Liver (tissue), 9 donors: Measurements from ENCODE around the gene FOXS1. TPM values are rescaled to one million over a fixed set of nuclear protein-coding genes. Genes with fewer than 3 reads are reported as not detected.

Experiments used
- DNase-seq: peaks from one replicate; pipeline ENCODE4 v3.0.0-alpha.2; 2017; ENCODE audit warnings: low spot score
- H3K27ac ChIP-seq, 2 donors: one replicate each; pipeline ENCODE4 v1.7.0; 2013; ENCODE audit warnings: inconsistent platforms in 2 of 2, low read length in 2 of 2, control low read depth in 1 of 2, low read depth in 1 of 2, mild to moderate bottlenecking in 1 of 2
- H3K27me3 ChIP-seq, 4 donors: one replicate each; pipeline versions ENCODE4 v1.6.1 to v1.7.0; 2013; ENCODE audit warnings: low read length in 3 of 4, inconsistent platforms in 1 of 4, mild to moderate bottlenecking in 1 of 4, moderate library complexity in 1 of 4; ENCODE audit not compliant: control insufficient read depth in 4 of 4, insufficient read depth in 4 of 4
- H3K36me3 ChIP-seq, 4 donors: one replicate each; pipeline versions ENCODE4 v1.6.1 to v1.7.0; 2013; ENCODE audit warnings: low read length in 3 of 4, mild to moderate bottlenecking in 3 of 4, low read depth in 1 of 4, moderate library complexity in 1 of 4; ENCODE audit not compliant: control insufficient read depth in 4 of 4, insufficient read depth in 3 of 4
- H3K4me1 ChIP-seq, 4 donors: one replicate each; pipeline versions ENCODE4 v1.6.1 to v1.7.0; 2013; ENCODE audit warnings: low read length in 3 of 4, mild to moderate bottlenecking in 3 of 4, moderate library complexity in 1 of 4; ENCODE audit not compliant: control insufficient read depth in 4 of 4, insufficient read depth in 4 of 4
- H3K4me3 ChIP-seq, 3 donors: one replicate each; pipeline versions ENCODE4 v1.6.1 to v1.7.0; 2013; ENCODE audit warnings: low read length in 3 of 3, control low read depth in 1 of 3, low read depth in 1 of 3, mild to moderate bottlenecking in 1 of 3
- H3K9ac ChIP-seq, 2 donors: one replicate each; pipeline ENCODE4 v1.7.0; 2013; ENCODE audit warnings: low read length in 2 of 2, mild to moderate bottlenecking in 2 of 2, moderate library complexity in 2 of 2, control low read depth in 1 of 2, low read depth in 1 of 2
- H3K9me3 ChIP-seq, 4 donors: one replicate each; pipeline versions ENCODE4 v1.6.1 to v1.7.0; 2013; ENCODE audit warnings: low read length in 3 of 4; ENCODE audit not compliant: control insufficient read depth in 4 of 4
- EGR1 ChIP-seq, 2 donors: IDR thresholded peaks; 2 replicates each; pipeline ENCODE4 v1.6.1; 2016 to 2018; ENCODE audit warnings: antibody characterized with exemption in 2 of 2, low read depth in 2 of 2
- FOXA1 ChIP-seq: IDR thresholded peaks from 2 replicates; pipeline ENCODE4 v1.6.1; 2016; ENCODE audit warnings: antibody characterized with exemption
- FOXA2 ChIP-seq: IDR thresholded peaks from 2 replicates; pipeline ENCODE4 v1.6.1; 2016; ENCODE audit warnings: antibody characterized with exemption
- GABPA ChIP-seq, 2 donors: IDR thresholded peaks in 1 of 2; conservative IDR thresholded peaks in 1 of 2; 2 replicates each; pipeline ENCODE4 v1.6.1; 2016; ENCODE audit warnings: antibody characterized with exemption in 2 of 2, mild to moderate bottlenecking in 1 of 2, moderate library complexity in 1 of 2
- HNF4A ChIP-seq, 2 donors: conservative IDR thresholded peaks; 2 replicates each; pipeline ENCODE4 v1.6.1; 2016; ENCODE audit warnings: antibody characterized with exemption in 2 of 2, mild to moderate bottlenecking in 2 of 2
- HNF4G ChIP-seq: IDR thresholded peaks from 2 replicates; pipeline ENCODE4 v1.6.1; 2016; ENCODE audit warnings: antibody characterized with exemption
- JUND ChIP-seq, 2 donors: IDR thresholded peaks; 2 replicates each; pipeline ENCODE4 v1.6.1; 2016; ENCODE audit warnings: antibody characterized with exemption in 2 of 2
- NR2F2 ChIP-seq: IDR thresholded peaks from 2 replicates; pipeline ENCODE4 v1.6.1; 2016; ENCODE audit warnings: antibody characterized with exemption
- RAD21 ChIP-seq, 2 donors: IDR thresholded peaks; 2 replicates each; pipeline ENCODE4 v1.6.1; 2016; ENCODE audit warnings: antibody characterized with exemption in 2 of 2, mild to moderate bottlenecking in 2 of 2
- RXRA ChIP-seq, 2 donors: IDR thresholded peaks; 2 replicates each; pipeline ENCODE4 v1.6.1; 2017 to 2018; ENCODE audit warnings: antibody characterized with exemption in 2 of 2, mild to moderate bottlenecking in 1 of 2
- SP1 ChIP-seq: IDR thresholded peaks from 2 replicates; pipeline ENCODE4 v1.6.1; 2018; ENCODE audit warnings: antibody characterized with exemption, mild to moderate bottlenecking
- TAF1 ChIP-seq: conservative IDR thresholded peaks from 2 replicates; pipeline ENCODE4 v1.6.1; 2016; ENCODE audit warnings: antibody characterized with exemption, mild to moderate bottlenecking
- YY1 ChIP-seq: IDR thresholded peaks from 2 replicates; pipeline ENCODE4 v1.6.1; 2016; ENCODE audit warnings: antibody characterized with exemption, mild to moderate bottlenecking
- WGBS: extraction: QIAGEN DNeasy Blood & Tissue Kit; methylation state at CpG from one replicate; pipeline ENCODE4 v1.1.7; 2013; 5-methylcytosine and 5-hydroxymethylcytosine counted together
- polyA plus RNA-seq, 2 donors: library from polyadenylated mRNA; stranded (reverse) in 1 of 2; unstranded in 1 of 2; fragments of 200-250 nt in 1 of 2; fragments of >200 nt in 1 of 2; fragmentation: Nextera tagmentation in 1 of 2; extraction: Ambion mirVana in 1 of 2; gene quantifications; one replicate each; pipeline versions ENCODE4 v1.2.1 to v1.2.3, GENCODE V29; 2013 to 2015
- total RNA-seq, 2 donors: library from RNA; depleted of rRNA; stranded (reverse); fragments of >200 nt; gene quantifications; one replicate each; pipeline ENCODE4 v1.2.3, GENCODE V29; 2014
- TF ChIP-seq, protein P1 (sequence below): IDR thresholded peaks from 2 replicates; pipeline ENCODE4 v1.6.1; 2016; ENCODE audit warnings: antibody characterized with exemption
- TF ChIP-seq, protein P2 (sequence below): IDR thresholded peaks from 2 replicates; pipeline ENCODE4 v1.6.1; 2016; ENCODE audit warnings: antibody characterized with exemption, mild to moderate bottlenecking
- TF ChIP-seq, protein P3 (sequence below): fragments of 150-350 bp; IDR thresholded peaks from 2 replicates; pipeline ENCODE4 v1.5.1; 2017; ENCODE audit warnings: improper control_type of control experiment, low read depth, low read length; ENCODE audit not compliant: missing input control
- TF ChIP-seq, protein P4 (sequence below): IDR thresholded peaks from 2 replicates; pipeline ENCODE4 v1.6.1; 2016; ENCODE audit warnings: antibody characterized with exemption
- TF ChIP-seq, protein P5 (sequence below): IDR thresholded peaks from 2 replicates; pipeline ENCODE4 v1.6.1; 2016; ENCODE audit warnings: antibody characterized with exemption
- donor health status: healthy.
- donor health status: healthy.
- donor health status: healthy.
- donor health status: healthy.
- donor health status: healthy.

The FOXS1 gene
- total and polyA plus RNA-seq, 4 donors: 0.21 to 0.51 (median 0.28) TPM

DNA sequence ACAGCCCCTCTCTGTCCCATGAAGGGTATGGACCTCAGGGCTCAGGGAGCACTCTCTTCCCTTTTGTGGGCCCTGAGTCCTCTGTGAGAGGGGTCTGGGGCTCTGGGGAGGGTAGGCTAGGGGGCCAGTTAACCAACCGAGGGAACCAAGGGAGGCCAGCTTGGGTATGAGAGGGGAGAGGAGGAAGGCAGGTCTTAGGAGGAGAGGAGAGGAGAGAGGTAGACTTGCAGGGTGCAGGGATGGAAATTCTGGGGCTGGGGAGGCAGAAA, 24.2 kb upstream of the FOXS1 start:
- peaks cover 3 to 9% (median 6%) of the 10 kb centered on the region in 4 donors for H3K4me1 ChIP-seq
- no peak overlapping the region for H3K9ac ChIP-seq
- H3K36me3 ChIP-seq: no peaks in the 10 kb centered on the region
- WGBS: 21% methylated on average over 1 of the region's 1 CpG
- no peak for DNase-seq
- no peak for TF ChIP-seq RAD21 (IDR thresholded peaks at IDR 0.05)
- TF ChIP-seq, protein P1, sequence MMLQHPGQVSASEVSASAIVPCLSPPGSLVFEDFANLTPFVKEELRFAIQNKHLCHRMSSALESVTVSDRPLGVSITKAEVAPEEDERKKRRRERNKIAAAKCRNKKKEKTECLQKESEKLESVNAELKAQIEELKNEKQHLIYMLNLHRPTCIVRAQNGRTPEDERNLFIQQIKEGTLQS: no peak
- TF ChIP-seq NR2F2: no peak
- no peak for TF ChIP-seq HNF4A (conservative IDR thresholded peaks at IDR 0.05)
- TF ChIP-seq, protein P2, sequence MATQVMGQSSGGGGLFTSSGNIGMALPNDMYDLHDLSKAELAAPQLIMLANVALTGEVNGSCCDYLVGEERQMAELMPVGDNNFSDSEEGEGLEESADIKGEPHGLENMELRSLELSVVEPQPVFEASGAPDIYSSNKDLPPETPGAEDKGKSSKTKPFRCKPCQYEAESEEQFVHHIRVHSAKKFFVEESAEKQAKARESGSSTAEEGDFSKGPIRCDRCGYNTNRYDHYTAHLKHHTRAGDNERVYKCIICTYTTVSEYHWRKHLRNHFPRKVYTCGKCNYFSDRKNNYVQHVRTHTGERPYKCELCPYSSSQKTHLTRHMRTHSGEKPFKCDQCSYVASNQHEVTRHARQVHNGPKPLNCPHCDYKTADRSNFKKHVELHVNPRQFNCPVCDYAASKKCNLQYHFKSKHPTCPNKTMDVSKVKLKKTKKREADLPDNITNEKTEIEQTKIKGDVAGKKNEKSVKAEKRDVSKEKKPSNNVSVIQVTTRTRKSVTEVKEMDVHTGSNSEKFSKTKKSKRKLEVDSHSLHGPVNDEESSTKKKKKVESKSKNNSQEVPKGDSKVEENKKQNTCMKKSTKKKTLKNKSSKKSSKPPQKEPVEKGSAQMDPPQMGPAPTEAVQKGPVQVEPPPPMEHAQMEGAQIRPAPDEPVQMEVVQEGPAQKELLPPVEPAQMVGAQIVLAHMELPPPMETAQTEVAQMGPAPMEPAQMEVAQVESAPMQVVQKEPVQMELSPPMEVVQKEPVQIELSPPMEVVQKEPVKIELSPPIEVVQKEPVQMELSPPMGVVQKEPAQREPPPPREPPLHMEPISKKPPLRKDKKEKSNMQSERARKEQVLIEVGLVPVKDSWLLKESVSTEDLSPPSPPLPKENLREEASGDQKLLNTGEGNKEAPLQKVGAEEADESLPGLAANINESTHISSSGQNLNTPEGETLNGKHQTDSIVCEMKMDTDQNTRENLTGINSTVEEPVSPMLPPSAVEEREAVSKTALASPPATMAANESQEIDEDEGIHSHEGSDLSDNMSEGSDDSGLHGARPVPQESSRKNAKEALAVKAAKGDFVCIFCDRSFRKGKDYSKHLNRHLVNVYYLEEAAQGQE: no peak
- no peak for TF ChIP-seq TAF1
- TF ChIP-seq, protein P3, sequence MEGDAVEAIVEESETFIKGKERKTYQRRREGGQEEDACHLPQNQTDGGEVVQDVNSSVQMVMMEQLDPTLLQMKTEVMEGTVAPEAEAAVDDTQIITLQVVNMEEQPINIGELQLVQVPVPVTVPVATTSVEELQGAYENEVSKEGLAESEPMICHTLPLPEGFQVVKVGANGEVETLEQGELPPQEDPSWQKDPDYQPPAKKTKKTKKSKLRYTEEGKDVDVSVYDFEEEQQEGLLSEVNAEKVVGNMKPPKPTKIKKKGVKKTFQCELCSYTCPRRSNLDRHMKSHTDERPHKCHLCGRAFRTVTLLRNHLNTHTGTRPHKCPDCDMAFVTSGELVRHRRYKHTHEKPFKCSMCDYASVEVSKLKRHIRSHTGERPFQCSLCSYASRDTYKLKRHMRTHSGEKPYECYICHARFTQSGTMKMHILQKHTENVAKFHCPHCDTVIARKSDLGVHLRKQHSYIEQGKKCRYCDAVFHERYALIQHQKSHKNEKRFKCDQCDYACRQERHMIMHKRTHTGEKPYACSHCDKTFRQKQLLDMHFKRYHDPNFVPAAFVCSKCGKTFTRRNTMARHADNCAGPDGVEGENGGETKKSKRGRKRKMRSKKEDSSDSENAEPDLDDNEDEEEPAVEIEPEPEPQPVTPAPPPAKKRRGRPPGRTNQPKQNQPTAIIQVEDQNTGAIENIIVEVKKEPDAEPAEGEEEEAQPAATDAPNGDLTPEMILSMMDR: no peak
- no peak for TF ChIP-seq SP1
- TF ChIP-seq, protein P4, sequence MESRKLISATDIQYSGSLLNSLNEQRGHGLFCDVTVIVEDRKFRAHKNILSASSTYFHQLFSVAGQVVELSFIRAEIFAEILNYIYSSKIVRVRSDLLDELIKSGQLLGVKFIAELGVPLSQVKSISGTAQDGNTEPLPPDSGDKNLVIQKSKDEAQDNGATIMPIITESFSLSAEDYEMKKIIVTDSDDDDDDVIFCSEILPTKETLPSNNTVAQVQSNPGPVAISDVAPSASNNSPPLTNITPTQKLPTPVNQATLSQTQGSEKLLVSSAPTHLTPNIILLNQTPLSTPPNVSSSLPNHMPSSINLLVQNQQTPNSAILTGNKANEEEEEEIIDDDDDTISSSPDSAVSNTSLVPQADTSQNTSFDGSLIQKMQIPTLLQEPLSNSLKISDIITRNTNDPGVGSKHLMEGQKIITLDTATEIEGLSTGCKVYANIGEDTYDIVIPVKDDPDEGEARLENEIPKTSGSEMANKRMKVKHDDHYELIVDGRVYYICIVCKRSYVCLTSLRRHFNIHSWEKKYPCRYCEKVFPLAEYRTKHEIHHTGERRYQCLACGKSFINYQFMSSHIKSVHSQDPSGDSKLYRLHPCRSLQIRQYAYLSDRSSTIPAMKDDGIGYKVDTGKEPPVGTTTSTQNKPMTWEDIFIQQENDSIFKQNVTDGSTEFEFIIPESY: no peak
- no peak for TF ChIP-seq EGR1 (IDR thresholded peaks at IDR 0.05; ENCODE audit: low read depth in 2 of 2)
- TF ChIP-seq, protein P5, sequence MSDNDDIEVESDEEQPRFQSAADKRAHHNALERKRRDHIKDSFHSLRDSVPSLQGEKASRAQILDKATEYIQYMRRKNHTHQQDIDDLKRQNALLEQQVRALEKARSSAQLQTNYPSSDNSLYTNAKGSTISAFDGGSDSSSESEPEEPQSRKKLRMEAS: no peak
- no peak for TF ChIP-seq HNF4G
- TF ChIP-seq JUND (IDR thresholded peaks at IDR 0.05): no peak
- no peak for TF ChIP-seq FOXA1
- no peak overlapping the region for H3K27ac ChIP-seq
- peak overlapping the region in 2 of 3 donors; percentile 54 to 73 for H3K4me3 ChIP-seq
- H3K9me3 ChIP-seq: no peaks in the 10 kb centered on the region
- peaks cover 0 to 2% (median 0%) of the 10 kb centered on the region in 4 donors for H3K27me3 ChIP-seq

DNA sequence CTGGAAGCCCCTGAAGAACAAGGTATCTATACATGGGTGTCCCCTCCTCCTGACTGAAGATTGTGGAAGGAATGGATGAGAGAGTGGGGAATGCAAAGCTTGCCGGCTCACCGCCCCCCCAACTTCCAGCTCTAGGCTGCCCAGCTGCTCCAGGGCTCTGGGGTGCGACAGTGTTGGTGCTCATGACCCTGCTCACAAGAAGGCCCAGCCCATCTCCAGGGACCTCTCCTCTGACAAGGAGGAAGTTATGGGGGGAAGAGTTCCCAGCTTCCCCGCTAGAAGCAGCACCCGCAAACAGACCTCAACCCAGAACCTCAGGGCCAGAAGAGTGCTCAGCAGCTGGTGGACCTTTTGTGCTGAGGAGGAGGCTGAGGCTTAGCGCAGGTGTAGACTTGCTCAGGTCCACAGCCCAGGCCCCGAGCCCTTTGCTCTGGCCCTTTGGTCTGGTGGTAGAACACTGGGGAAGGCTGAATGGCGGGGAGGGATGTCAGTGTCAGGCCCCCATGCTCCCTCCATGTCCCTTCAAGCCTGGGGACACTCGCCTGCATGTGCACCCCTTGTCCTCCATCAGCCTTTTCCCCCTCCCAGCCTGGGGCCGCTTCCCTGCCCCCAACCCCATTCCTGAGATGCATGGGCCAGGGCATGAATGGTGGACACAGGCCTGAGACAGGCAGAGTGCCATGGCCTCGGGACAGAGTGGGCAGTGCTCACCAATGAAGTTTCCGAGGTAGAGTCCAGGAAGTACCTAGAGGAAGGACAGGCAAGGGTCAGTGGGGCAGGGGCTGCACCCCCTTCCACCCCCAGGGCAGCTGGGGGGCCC, 23.7 kb upstream of the FOXS1 start:
- H3K9me3 ChIP-seq: no peaks in the 10 kb centered on the region
- no peak overlapping the region for H3K4me3 ChIP-seq
- TF ChIP-seq FOXA1 (no peak), HNF4G (no peak), YY1 (no peak), HNF4A (conservative IDR thresholded peaks at IDR 0.05) (no peak), GABPA (IDR thresholded peaks at IDR 0.05 in 1 of 2, conservative IDR thresholded peaks at IDR 0.05 in 1 of 2) (no peak), EGR1 (IDR thresholded peaks at IDR 0.05; ENCODE audit: low read depth in 2 of 2) (no peak), RXRA (IDR thresholded peaks at IDR 0.05) (no peak), SP1 (no peak), FOXA2 (no peak), TAF1 (no peak), RAD21 (IDR thresholded peaks at IDR 0.05) (no peak), NR2F2 (no peak)
- TF ChIP-seq, protein P4: no peak
- 85% methylated on average over 12 of the region's 12 CpGs for WGBS
- peaks cover 0 to 2% (median 0%) of the 10 kb centered on the region in 4 donors for H3K27me3 ChIP-seq
- no peak for DNase-seq
- no peaks in the 10 kb centered on the region for H3K36me3 ChIP-seq
- H3K4me1 ChIP-seq: peaks cover 3 to 9% (median 6%) of the 10 kb centered on the region in 4 donors
- no peak overlapping the region for H3K9ac ChIP-seq
- H3K27ac ChIP-seq: no peak overlapping the region
